HEK293T (cell line): Measurements from ENCODE around the gene CA5A.

Experiments
- BHLHE40 ChIP-seq: fragments of 450-650 bp; IDR thresholded peaks from 2 replicates; pipeline ENCODE4 v1.6.1; 2016; ENCODE audit warnings: mild to moderate bottlenecking, moderate library complexity, borderline replicate concordance
- FOXA1 ChIP-seq: fragments of 450-650 bp; IDR thresholded peaks from 2 replicates; pipeline ENCODE4 v1.6.1; 2016; ENCODE audit warnings: mild to moderate bottlenecking
- HDGF ChIP-seq: fragments of 450-650 bp; IDR thresholded peaks from 2 replicates; pipeline ENCODE4 v1.6.1; 2017; ENCODE audit warnings: antibody characterized with exemption, borderline replicate concordance
- SP1 ChIP-seq: fragments of 450-650 bp; IDR thresholded peaks from 2 replicates; pipeline ENCODE4 v1.6.1; 2017
- SUZ12 ChIP-seq: fragments of 450-650 bp; IDR thresholded peaks from 2 replicates; pipeline ENCODE4 v1.6.1; 2016; ENCODE audit warnings: mild to moderate bottlenecking
- TARDBP ChIP-seq: fragments of 450-650 bp; IDR thresholded peaks from 2 replicates; pipeline ENCODE4 v1.6.1; 2016

- TF ChIP-seq HDGF (no peak), BHLHE40 (no peak), SUZ12 (no peak), SP1 (no peak), TARDBP (no peak), FOXA1 (no peak)
Measured at GRCh38 chr16:87880117-87880696, 56.1 kb downstream of the CA5A start.
